RWPE1 (cell line): ENCODE results near the gene GALNT13.

Experiments
- CTCF ChIA-PET: fragments of 350-600 bp; sonication (Branson Sonifier 250); formaldehyde crosslinking; extraction: SDS; loops from one replicate; lab custom pipeline; 2021; lab: Yijun Ruan, JAX
- POLR2A ChIA-PET: fragments of 400-600 bp; formaldehyde crosslinking; extraction: SDS; loops from one replicate; lab custom pipeline; 2020; ENCODE audit warnings: antibody characterized with exemption; ENCODE audit not compliant: low non-redundant PET; lab: Yijun Ruan, JAX
- DNase-seq: peaks from one replicate; pipeline ENCODE4 v3.0.0; 2012; ENCODE audit warnings: low spot score
- H3K27ac ChIP-seq: fragments of 450-650 bp; 2 replicates; pipeline ENCODE4 v1.5.1; 2017
- CTCF ChIP-seq: fragments of 450-650 bp; conservative IDR thresholded peaks from 2 replicates; pipeline ENCODE4 v1.5.1; 2017; ENCODE audit warnings: low read depth, mild to moderate bottlenecking

The GALNT13 gene

GRCh38 chr2:154198866-154199265, 327.1 kb downstream of the GALNT13 start:
- no peak for DNase-seq
- H3K27ac ChIP-seq: no peak overlapping the region
- CTCF ChIA-PET: no interaction called here
- POLR2A ChIA-PET: no interaction called here
- no peak for TF ChIP-seq CTCF

GRCh38 chr2:154203206-154203605, 331.5 kb downstream of the GALNT13 start:
- no peak for TF ChIP-seq CTCF
- H3K27ac ChIP-seq: no peak overlapping the region
- ChIA-PET POLR2A (no interaction called here), CTCF (no interaction called here)
- DNase-seq: no peak

GRCh38 chr2:154203902-154204301, 332.2 kb downstream of the GALNT13 start:
- no peak for TF ChIP-seq CTCF
- ChIA-PET POLR2A (no interaction called here), CTCF (no interaction called here)
- H3K27ac ChIP-seq: no peak overlapping the region
- no peak for DNase-seq

GRCh38 chr2:154207288-154208047, 335.7 kb downstream of the GALNT13 start:
- POLR2A ChIA-PET: no interaction called here
- DNase-seq: no peak
- no peak for TF ChIP-seq CTCF
- no peak overlapping the region for H3K27ac ChIP-seq
- CTCF ChIA-PET: no interaction called here

GRCh38 chr2:154223726-154224125, 352.0 kb downstream of the GALNT13 start:
- CTCF ChIA-PET: no interaction called here
- TF ChIP-seq CTCF: no peak
- POLR2A ChIA-PET: no interaction called here
- no peak overlapping the region for H3K27ac ChIP-seq
- DNase-seq: no peak

GRCh38 chr2:154226931-154227330, 355.2 kb downstream of the GALNT13 start:
- DNase-seq: no peak
- CTCF ChIA-PET: no interaction called here
- no peak for TF ChIP-seq CTCF
- POLR2A ChIA-PET: no interaction called here
- H3K27ac ChIP-seq: no peak overlapping the region
